ENCODE data around the gene ALDH16A1. TPM values are rescaled to one million over a fixed set of nuclear protein-coding genes. Genes with fewer than 3 reads are reported as not detected.

Gene ALDH16A1
- total and polyA plus RNA-seq, 10 of the 15 experiments (the other 5 are each of a cell fraction or from before 2014, with no cell fraction given), result 1.7 to 49.3 (median 18.1) TPM

DNA sequence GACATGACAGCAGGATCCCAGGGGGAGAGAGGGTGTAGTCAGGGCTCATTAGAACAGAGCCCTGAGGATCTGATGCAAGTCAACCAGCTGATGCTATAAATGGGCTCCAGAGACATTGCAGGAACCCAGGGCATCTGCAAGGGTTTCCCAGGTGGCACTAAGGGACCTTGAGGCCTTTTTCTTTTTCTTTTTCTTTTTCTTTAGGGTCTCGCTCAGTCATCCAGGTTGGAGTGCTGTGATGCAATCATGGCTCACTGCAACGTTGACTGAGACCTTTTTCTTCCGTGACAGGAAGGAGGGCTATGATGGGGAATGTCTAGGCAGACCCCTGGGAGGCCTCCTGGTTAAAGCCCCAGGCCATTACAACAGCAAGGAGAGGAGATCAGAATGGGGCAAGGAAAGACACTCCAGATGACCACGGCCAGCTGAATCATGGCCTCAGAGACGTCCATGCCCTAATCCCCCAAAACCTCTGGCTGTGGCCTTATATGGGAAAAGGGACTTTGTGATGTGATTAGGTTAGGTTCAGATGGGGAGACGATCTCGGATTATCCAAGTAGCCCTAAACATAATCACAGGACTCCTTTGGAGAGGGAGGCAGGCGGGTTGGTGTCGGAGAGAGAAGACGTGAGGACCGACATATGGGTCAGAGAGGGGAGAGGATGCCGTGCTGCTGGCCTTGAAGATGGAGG, 54.9 kb downstream of the ALDH16A1 start:
- Histone ChIP-seq H3K4me2 (ENCODE audit: control insufficient read depth, insufficient read depth) (no peak overlapping the region), H3K9me3 (replicated peaks; ENCODE audit: control insufficient read depth, insufficient read depth, low read length) (no peaks in the 10 kb centered on the region), H4K20me1 (ENCODE audit: control insufficient read depth, insufficient read depth) (no peaks in the 10 kb centered on the region), H3K9ac (ENCODE audit: control insufficient read depth, insufficient read depth, low read length) (no peak overlapping the region), H3K79me2 (ENCODE audit: control insufficient read depth, insufficient read depth, low read length) (no peaks in the 10 kb centered on the region), H3K4me3 (no peak overlapping the region), H3K4me1 (ENCODE audit: control insufficient read depth, insufficient read depth, low read length) (peaks cover 7% of the 10 kb centered on the region), H2AFZ (ENCODE audit: control insufficient read depth, low read depth, low read length) (no peak overlapping the region), H3K36me3 (ENCODE audit: control insufficient read depth in 2 of 2, insufficient read depth in 2 of 2, low read length in 1 of 2) (no peaks in the 10 kb centered on the region), H3K27ac (ENCODE audit: control insufficient read depth, insufficient read depth) (no peak overlapping the region), H3K27me3 (replicated peaks in 1 of 2; ENCODE audit: control insufficient read depth in 2 of 2, insufficient read depth in 2 of 2, low read length in 1 of 2) (no peaks in the 10 kb centered on the region)
- 46% methylated on average over 12 of the region's 12 CpGs for WGBS (ENCODE audit: insufficient coverage, insufficient replicate concordance, low lambda C conversion rate, missing lambda C conversion rate)
- POLR2A ChIA-PET, result no interaction called here
- CTCF ChIA-PET, result interaction anchor here (0.7 to 1.9 kb wide), 7 partner anchors 34 to 177 kb away, joined by 3 to 10 read pairs (median 3); no protein-coding TSS in a partner anchor
- FAIRE-seq (no peak), ATAC-seq (no peak), DNase-seq (ENCODE audit: low read depth, low spot score) (no peak)
- TF ChIP-seq EZH2 (IDR thresholded peaks at IDR 0.05; ENCODE audit: borderline replicate concordance, control insufficient read depth, low read depth, low read length) (no peak), SMARCA5 (IDR thresholded peaks at IDR 0.05) (no peak), RUNX3 (IDR thresholded peaks at IDR 0.05; ENCODE audit: low read length) (no peak)
- TF ChIP-seq, protein P1, sequence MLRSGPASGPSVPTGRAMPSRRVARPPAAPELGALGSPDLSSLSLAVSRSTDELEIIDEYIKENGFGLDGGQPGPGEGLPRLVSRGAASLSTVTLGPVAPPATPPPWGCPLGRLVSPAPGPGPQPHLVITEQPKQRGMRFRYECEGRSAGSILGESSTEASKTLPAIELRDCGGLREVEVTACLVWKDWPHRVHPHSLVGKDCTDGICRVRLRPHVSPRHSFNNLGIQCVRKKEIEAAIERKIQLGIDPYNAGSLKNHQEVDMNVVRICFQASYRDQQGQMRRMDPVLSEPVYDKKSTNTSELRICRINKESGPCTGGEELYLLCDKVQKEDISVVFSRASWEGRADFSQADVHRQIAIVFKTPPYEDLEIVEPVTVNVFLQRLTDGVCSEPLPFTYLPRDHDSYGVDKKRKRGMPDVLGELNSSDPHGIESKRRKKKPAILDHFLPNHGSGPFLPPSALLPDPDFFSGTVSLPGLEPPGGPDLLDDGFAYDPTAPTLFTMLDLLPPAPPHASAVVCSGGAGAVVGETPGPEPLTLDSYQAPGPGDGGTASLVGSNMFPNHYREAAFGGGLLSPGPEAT (IDR thresholded peaks at IDR 0.05; ENCODE audit: low read depth), result no peak
- TF ChIP-seq, protein P2, sequence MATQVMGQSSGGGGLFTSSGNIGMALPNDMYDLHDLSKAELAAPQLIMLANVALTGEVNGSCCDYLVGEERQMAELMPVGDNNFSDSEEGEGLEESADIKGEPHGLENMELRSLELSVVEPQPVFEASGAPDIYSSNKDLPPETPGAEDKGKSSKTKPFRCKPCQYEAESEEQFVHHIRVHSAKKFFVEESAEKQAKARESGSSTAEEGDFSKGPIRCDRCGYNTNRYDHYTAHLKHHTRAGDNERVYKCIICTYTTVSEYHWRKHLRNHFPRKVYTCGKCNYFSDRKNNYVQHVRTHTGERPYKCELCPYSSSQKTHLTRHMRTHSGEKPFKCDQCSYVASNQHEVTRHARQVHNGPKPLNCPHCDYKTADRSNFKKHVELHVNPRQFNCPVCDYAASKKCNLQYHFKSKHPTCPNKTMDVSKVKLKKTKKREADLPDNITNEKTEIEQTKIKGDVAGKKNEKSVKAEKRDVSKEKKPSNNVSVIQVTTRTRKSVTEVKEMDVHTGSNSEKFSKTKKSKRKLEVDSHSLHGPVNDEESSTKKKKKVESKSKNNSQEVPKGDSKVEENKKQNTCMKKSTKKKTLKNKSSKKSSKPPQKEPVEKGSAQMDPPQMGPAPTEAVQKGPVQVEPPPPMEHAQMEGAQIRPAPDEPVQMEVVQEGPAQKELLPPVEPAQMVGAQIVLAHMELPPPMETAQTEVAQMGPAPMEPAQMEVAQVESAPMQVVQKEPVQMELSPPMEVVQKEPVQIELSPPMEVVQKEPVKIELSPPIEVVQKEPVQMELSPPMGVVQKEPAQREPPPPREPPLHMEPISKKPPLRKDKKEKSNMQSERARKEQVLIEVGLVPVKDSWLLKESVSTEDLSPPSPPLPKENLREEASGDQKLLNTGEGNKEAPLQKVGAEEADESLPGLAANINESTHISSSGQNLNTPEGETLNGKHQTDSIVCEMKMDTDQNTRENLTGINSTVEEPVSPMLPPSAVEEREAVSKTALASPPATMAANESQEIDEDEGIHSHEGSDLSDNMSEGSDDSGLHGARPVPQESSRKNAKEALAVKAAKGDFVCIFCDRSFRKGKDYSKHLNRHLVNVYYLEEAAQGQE (IDR thresholded peaks at IDR 0.05; ENCODE audit: low read depth, low read length), result no peak
- intact Hi-C loops (cut with micrococcal nuclease; ENCODE audit: unreplicated experiment), result no loop called here
- SMC1A ChIA-PET (ENCODE audit: uncharacterized antibody, unreplicated experiment), result interaction anchor here (1.3 to 8.5 kb wide), 3 partner anchors 27 to 62 kb away, joined by 4 to 70 read pairs (median 5); no protein-coding TSS in a partner anchor
- in situ Hi-C loops (cut with MboI), result loop anchor here (5.0 kb wide), 1 partner anchor 34 kb away; no protein-coding TSS in a partner anchor
- RAD21 ChIA-PET (ENCODE audit: unreplicated experiment), result interaction anchor here (0.7 to 1.9 kb wide), 4 partner anchors 38 to 173 kb away, joined by 4 to 7 read pairs (median 6); no protein-coding TSS in a partner anchor
- BruUV-seq (replicated peaks), result no TSS peak

Data from GM12878 (cell line).